ENCODE data around the gene SLC1A4.

SLC1A4 gene

GRCh38 chr2:65055422-65056214 lies 66.4 kb downstream of the SLC1A4 start:
- peak overlapping the region; percentile 92 for H3K4me3 Mint-ChIP-seq
- H3K9me3 Mint-ChIP-seq: peaks cover 8% of the 10 kb centered on the region
- no peak for TF ChIP-seq CTCF (IDR thresholded peaks at IDR 0.05)
- H3K27ac Mint-ChIP-seq: no peak overlapping the region
- peaks cover 16% of the 10 kb centered on the region for H3K36me3 Mint-ChIP-seq (ENCODE audit: low read depth)
- peaks cover 14% of the 10 kb centered on the region for H3K27me3 Mint-ChIP-seq (ENCODE audit: low read depth, poor library complexity)
- DNase-seq: peak; percentile 63
- peaks cover 52% of the 10 kb centered on the region for H3K4me1 Mint-ChIP-seq

GRCh38 chr2:65056215-65057053 lies 67.2 kb downstream of the SLC1A4 start, which contains the start of gene CEP68:
TSS of gene CEP68 (plus strand) at chr2:65056416. CDS start at chr2:65069445, 13,029 bp downstream.
- Mint-ChIP-seq H3K27me3 (ENCODE audit: low read depth, poor library complexity) (peaks cover 14% of the 10 kb centered on the region), H3K9me3 (peaks cover 6% of the 10 kb centered on the region), H3K27ac (peak within 1 kb of the TSS; percentile 75), H3K4me1 (peaks cover 58% of the 10 kb centered on the region), H3K4me3 (peak within 1 kb of the TSS; percentile 95), H3K36me3 (ENCODE audit: low read depth) (peaks cover 8% of the 10 kb centered on the region)
- no peak for TF ChIP-seq CTCF (IDR thresholded peaks at IDR 0.05)
- DNase-seq: peak; percentile 97

DNA sequence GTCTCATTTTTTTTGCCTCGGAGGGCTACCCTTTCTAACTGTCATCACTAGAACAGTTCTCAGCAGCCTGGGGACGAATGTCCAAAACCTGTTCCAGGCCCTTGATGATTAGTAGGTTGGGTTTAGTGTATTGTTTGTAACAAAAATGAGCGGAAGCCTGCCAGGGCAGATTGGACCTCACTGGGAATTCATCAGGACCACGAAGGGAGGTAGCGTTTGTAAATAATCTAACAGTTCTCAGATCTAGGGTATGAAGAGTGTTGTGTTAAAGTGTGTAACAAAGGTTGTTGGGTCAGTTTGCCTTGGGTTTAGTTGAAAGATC lies 67.8 kb downstream of the SLC1A4 start:
- peaks cover 14% of the 10 kb centered on the region for H3K27me3 Mint-ChIP-seq (ENCODE audit: low read depth, poor library complexity)
- H3K4me1 Mint-ChIP-seq: peaks cover 63% of the 10 kb centered on the region
- peaks cover 1% of the 10 kb centered on the region for H3K9me3 Mint-ChIP-seq
- no peak for DNase-seq
- H3K4me3 Mint-ChIP-seq: peak overlapping the region; percentile 95
- H3K36me3 Mint-ChIP-seq (ENCODE audit: low read depth): peaks cover 2% of the 10 kb centered on the region
- TF ChIP-seq CTCF (IDR thresholded peaks at IDR 0.05): no peak
- peak overlapping the region; percentile 75 for H3K27ac Mint-ChIP-seq

DNA sequence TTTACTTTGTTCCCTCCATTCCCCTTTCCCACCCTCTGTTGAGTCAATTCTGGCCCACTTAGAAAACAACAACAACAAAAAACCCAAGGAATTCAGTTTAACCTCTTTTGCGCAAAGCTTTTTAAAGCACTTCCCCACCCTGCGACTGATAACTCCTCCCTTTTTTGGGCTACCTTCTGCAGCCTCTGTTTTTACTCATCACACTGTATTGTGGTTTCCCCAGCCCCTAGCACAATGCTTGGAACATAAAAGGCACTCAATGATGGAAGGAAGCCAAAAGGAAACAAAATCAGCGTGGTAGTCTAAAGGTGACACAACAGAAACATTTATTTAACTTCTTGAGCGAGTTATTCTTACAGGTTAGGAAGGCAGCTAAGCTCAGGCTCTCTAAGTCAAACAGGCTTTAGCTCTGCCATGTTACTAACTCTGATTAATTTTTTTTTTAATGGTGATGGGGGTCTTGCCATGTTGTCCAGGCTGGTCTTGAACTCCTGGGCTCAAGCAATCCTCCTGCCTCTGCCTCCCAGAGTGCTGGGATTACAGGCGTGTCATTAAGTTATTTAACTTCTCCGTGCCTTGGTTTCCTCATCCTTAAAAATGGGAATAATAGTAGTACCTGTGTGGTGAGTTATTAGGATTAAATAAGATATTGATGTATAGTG lies 68.3 kb downstream of the SLC1A4 start:
- no peak for DNase-seq
- H3K27ac Mint-ChIP-seq: peak overlapping the region; percentile 75
- H3K27me3 Mint-ChIP-seq (ENCODE audit: low read depth, poor library complexity): peaks cover 10% of the 10 kb centered on the region
- H3K4me3 Mint-ChIP-seq: peak overlapping the region; percentile 95
- H3K36me3 Mint-ChIP-seq (ENCODE audit: low read depth): no peaks in the 10 kb centered on the region
- H3K9me3 Mint-ChIP-seq: no peaks in the 10 kb centered on the region
- peaks cover 64% of the 10 kb centered on the region for H3K4me1 Mint-ChIP-seq
- TF ChIP-seq CTCF (IDR thresholded peaks at IDR 0.05): no peak

GRCh38 chr2:65059071-65059470 lies 69.9 kb downstream of the SLC1A4 start:
- Mint-ChIP-seq H3K4me3 (peak overlapping the region; percentile 95), H3K27ac (no peak overlapping the region), H3K36me3 (ENCODE audit: low read depth) (peaks cover 7% of the 10 kb centered on the region), H3K4me1 (peaks cover 80% of the 10 kb centered on the region), H3K9me3 (no peaks in the 10 kb centered on the region), H3K27me3 (ENCODE audit: low read depth, poor library complexity) (peaks cover 9% of the 10 kb centered on the region)
- no peak for DNase-seq
- no peak for TF ChIP-seq CTCF (IDR thresholded peaks at IDR 0.05)

Measured in nephron progenitor cell (in vitro differentiated cells).